ENCODE results near the gene OR6C76. TPM values are rescaled to one million over a fixed set of nuclear protein-coding genes. Genes with fewer than 3 reads are reported as not detected.
"Not testable (repeated sequence)": the region's sequence is repeated elsewhere in the genome, so short reads cannot be mapped to it uniquely, and the experiment has no call there.

The OR6C76 gene
- total and polyA plus RNA-seq, 12 donors = not detected

DNA sequence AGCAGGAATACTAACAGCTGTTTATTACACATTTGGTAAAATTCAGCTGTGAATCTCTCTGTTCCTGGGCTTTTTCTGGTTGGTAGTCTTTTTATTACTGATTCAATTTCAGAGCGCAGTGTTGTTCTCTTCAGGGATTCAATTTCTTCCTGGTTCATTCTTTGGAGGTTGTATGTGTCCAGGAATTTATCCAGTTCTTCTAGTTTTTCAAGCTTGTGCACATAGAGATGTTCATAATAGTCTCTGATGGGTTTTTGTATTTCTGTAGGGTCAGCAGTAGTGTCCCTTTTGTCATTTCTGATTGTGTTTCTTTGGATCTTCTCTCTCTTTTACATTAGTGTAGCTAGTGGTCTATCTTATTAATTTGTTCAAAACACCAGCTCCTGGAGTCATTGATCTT lies 9.1 kb upstream of the OR6C76 start:
- H3K27ac ChIP-seq = no peak overlapping the region
- no peak for ATAC-seq
- TF ChIP-seq, protein P1, sequence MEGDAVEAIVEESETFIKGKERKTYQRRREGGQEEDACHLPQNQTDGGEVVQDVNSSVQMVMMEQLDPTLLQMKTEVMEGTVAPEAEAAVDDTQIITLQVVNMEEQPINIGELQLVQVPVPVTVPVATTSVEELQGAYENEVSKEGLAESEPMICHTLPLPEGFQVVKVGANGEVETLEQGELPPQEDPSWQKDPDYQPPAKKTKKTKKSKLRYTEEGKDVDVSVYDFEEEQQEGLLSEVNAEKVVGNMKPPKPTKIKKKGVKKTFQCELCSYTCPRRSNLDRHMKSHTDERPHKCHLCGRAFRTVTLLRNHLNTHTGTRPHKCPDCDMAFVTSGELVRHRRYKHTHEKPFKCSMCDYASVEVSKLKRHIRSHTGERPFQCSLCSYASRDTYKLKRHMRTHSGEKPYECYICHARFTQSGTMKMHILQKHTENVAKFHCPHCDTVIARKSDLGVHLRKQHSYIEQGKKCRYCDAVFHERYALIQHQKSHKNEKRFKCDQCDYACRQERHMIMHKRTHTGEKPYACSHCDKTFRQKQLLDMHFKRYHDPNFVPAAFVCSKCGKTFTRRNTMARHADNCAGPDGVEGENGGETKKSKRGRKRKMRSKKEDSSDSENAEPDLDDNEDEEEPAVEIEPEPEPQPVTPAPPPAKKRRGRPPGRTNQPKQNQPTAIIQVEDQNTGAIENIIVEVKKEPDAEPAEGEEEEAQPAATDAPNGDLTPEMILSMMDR (IDR thresholded peaks at IDR 0.05) = no peak
- intact Hi-C loops (cut with DNase I) = no loop called here
- no peak overlapping the region for H3K4me3 ChIP-seq
- H3K9me3 ChIP-seq = peaks cover 0 to 6% (median 0%) of the 10 kb centered on the region in 11 donors
- H3K27me3 ChIP-seq = peaks cover 0 to 8% (median 0%) of the 10 kb centered on the region in 7 donors
- 40 to 89% methylated on average over 1 of the region's 1 CpG for WGBS, 2 donors
- no peak for DNase-seq
- H3K4me1 ChIP-seq = no peaks in the 10 kb centered on the region
- no peaks in the 10 kb centered on the region for H3K36me3 ChIP-seq

DNA sequence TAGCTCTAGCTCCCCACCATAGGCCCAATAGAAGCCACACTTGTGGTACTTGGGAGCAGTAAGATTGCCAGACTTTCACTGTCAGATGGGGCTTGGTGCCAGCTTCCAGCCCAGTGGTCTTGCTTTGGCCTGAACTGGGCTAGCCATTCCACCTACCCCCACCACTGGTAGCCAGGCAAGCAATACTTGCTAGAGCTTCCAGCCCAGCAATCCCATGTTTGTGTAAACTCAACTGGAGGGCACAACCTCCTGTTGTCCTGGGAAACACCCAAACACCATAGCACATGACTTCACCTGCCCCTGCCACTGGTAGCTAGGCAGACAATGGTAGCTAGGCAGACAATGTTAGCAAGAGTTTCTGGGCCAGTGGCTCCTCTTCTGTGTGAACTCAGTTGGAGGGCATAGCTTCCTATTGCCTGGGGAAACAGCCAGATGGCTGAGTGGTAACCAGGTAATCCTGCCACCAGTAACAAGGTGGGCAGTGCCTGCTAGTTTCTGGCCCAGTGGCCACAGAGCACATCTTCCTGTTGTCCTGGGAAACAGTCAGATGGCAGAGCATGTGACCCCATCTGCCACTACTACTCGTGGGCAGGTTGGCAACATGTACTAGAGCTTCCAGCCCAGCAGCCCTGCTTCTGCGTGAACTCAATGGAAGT lies 5.6 kb upstream of the OR6C76 start:
- Histone ChIP-seq H3K27me3 (peaks cover 0 to 8% (median 0%) of the 10 kb centered on the region in 7 donors), H3K36me3 (no peaks in the 10 kb centered on the region), H3K4me3 (no peak overlapping the region), H3K9me3 (peaks cover 0 to 6% (median 0%) of the 10 kb centered on the region in 11 donors), H3K27ac (no peak overlapping the region), H3K4me1 (no peaks in the 10 kb centered on the region)
- DNase-seq = no peak
- no peak for ATAC-seq
- intact Hi-C loops (cut with DNase I) = no loop called here
- TF ChIP-seq, protein P1 (IDR thresholded peaks at IDR 0.05) = no peak
- 80 to 83% methylated on average over 2 of the region's 2 CpGs for WGBS, 2 donors

DNA sequence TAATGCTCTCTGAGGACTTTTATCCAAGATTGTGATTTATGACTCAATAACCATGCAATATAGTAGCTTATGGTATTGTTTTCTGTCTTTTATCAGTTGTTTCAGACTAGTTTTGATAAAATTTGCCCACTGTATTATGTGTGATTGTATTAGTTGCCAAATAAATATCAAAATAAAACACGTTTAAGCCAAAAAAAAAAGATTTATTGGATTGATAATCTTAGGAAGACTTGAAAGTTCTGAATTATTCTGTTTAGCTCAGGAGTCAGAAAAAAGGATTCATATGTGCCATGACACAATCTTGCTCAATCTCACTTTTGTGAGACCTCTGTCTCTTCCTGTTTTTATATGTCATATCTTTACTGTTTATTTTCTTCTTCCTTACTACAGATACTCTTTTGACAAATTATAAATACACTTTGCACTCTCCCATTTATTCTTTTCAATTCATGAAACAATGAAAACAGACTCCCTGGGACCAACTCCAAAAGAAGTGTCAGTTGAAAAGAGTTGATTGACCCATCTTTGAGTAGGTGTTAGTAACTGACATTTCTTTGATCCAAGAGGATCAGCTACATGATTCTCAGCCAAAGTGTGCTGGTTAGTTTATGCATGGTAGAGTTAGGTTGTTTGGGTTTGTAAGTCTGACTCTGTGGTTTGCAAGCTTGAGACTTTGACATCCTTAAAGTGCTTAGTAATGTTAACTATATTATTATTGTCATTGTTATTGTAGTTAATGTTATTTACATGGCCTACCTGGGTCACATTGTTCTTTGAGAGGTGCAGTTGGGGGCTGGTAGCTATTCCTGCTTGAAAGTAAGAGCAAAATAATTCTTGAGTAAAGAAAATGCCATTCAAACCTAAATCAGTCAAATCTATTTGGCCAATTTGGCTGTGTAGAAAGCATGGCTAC lies 2.5 kb downstream of the OR6C76 start:
- no peaks in the 10 kb centered on the region for H3K4me1 ChIP-seq
- H3K9me3 ChIP-seq = no peaks in the 10 kb centered on the region
- no peak for ATAC-seq
- TF ChIP-seq, protein P1 (IDR thresholded peaks at IDR 0.05) = no peak
- peaks cover 0 to 5% (median 0%) of the 10 kb centered on the region in 7 donors for H3K27me3 ChIP-seq
- H3K27ac ChIP-seq = no peak overlapping the region
- no peaks in the 10 kb centered on the region for H3K36me3 ChIP-seq
- intact Hi-C loops (cut with DNase I) = no loop called here
- WGBS, 2 donors = 21 to 26% methylated on average over 1 of the region's 1 CpG
- no peak for DNase-seq
- no peak overlapping the region for H3K4me3 ChIP-seq

DNA sequence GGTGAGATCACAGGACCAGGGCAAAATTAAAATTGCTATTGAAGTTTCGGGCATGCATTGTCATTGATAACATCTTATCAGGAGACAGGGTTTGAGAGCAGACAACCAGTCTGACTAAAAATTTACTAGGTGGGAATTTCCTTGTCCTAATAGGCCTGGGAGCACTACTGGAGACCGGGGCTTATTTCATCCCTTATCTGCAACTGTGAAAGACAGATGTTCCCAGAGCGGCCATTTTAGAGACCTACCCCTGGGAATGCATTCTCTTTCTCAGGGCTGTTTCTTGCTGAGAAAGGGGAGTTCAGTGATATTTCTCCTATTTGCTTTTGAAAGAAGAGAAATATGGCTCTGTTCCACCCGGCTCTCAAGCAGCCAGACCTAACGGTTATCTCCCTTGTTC lies 15.2 kb downstream of the OR6C76 start:
- DNase-seq; intact Hi-C loops (cut with DNase I); H3K27me3 ChIP-seq; H3K4me3 ChIP-seq; H3K36me3 ChIP-seq; H3K27ac ChIP-seq; ATAC-seq; H3K4me1 ChIP-seq: not testable (repeated sequence)
- WGBS, 2 donors = 75 to 92% methylated on average over 5 of the region's 5 CpGs
- peaks cover 0 to 27% (median 4%) of the 10 kb centered on the region in 11 donors for H3K9me3 ChIP-seq
